Stimulated activated CD4-positive, alpha-beta T cell treated with anti-CD3 and anti-CD28 coated beads, Interleukin-4, amount 100 ng/mL, for 24 hours (primary cell): ENCODE measurements around the gene CACNA1F.

Experiments
- DNase-seq: peaks from one replicate; pipeline ENCODE4 v3.0.0-alpha.2; 2020

CACNA1F gene

DNA sequence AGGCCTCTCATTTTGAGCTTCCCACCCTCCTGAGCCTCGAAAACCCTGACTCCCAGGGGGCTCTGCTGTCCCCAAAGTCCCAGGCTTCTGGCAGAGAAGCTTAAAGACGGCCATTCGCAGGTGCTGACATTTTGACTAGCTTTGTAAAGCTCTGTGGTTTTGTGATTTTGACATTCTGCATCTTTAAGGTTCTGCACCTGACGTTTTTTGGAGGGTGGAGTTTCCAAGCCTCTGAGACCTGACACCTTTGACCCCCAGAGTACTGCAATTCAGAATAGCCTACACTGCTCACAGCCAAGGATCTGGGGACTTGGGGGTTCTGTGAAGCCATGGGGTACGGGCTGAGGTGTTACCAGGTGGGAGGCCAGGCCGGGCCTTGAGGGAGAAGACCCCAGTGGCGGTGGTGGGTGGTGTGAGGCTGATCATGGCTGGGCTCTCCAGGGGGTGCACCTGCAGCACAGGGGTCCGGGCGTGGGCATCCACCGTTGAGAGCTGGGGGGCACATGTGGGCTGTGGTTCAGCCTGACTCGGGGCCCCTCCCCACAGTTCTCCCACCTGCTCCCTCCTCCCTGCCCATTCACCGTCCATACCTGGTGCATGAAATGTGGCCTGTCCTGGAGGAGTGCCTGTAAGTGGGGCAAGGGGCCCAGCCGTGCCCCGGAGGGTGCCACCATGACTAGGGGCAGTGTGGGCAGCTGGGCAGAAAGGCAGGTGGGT lies 24.1 kb upstream of the CACNA1F start:
- DNase-seq, result no peak

DNA sequence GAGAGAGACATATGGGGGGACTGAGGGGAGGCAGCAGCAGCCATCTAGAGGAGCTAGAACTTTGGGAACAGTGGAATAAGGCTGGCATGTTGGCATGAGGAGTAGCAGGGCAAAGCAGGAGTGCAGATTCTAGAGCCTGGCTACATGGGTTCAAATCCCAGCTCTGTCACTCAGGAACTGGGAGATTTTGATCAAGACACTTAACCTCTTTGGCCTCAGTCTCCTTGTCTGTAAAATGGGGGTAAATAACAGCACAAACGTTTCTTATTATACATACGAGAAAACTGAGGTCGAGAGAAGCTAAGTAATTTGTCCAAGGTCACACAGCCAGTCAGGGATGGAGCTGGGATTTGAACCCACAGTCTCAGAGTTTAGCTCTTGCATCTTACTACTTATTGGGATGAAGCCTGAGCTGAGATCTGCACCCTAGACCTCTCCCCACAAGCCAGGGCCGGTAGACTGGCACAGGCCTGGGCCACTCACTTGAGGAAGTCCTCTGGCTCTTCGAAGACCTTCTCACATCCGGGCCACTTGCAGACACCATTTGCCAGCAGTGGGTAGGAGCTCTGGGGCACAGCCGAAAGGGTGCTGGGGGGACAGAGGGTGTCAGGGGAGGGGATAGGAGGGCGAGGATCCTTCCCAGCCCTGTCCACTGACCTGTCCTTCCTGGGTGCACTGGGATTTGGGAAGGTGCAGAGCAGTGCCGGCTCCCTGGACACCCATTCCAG lies 23.3 kb upstream of the CACNA1F start:
- DNase-seq, result no peak

DNA sequence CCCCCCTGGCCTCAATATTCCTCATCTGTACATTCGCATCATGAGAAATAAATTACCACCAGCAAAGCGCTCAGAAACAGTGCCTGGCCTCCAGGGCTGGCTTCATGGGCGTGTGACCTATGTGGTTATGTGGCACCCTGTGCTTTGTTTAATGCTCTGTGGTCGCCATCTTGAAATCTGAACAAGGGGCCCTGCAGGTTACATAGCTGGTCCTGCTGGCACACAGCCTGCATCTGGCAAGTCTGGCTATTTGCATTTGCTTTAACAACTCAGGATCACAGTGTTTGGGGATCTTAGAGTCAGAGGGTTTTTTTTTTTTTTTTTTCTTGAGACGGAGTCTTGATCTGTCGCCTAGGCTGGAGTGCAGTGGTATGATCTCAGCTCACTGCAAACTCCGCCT lies 21.5 kb upstream of the CACNA1F start:
- DNase-seq, result no peak

DNA sequence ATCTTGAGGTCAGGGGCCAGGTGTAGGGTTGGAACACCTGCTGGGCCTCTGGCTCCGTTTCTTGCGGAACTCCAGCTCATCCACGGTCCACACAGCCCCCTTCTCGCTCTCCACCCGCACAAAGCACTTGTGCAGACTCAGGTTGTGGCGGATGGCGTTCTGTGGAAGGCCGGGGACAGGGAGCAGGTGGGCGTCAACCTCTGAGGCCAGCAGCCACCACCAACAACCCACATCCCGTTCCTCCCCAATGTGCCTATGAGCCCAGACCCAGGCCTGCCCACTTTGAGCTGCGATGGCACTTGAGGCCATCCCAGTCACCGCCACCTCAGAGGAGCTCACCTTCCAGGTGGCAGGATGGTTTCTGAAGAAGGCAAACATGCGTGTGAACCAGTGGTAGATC lies 18.2 kb upstream of the CACNA1F start:
- no peak for DNase-seq

DNA sequence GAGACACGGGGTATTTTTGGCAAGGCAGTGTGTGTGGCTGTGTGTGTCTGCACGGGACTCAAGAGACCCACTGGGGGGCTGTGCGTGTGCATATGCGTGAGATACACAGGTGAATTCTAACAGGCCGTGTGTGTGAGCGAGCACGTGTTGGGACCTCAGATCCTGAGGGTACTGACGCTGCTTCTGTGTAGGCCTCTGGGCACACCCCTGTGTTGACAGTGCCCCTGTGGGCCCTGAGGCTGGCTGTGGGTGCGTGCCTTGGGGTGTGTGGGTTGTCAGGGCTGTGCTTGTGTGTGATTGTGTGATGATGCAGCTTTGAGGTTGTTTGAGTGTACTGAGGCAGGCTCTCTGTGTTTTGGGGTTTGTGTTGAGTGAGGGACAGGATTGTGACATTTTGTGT lies 17.4 kb upstream of the CACNA1F start:
- no peak for DNase-seq

DNA sequence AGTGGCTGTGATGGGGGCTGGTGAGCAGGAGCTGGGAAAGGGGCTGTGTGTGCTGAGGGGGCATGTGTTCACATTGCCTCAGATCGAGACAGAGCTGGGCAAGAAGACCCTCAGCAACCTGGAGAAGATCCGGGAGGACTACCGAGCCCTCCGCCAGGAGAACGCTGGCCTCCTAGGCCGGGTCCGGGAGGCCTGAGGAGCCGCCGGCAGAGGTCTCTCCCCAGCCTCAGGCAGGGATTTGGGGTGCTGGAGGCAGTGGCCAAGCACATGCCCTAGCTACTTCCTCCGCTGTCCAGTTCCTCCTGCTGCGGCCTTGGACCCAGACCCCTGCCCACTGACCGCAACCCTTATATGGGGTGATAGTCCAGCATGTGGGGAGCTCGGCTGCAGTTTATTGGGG lies 16.9 kb upstream of the CACNA1F start:
- DNase-seq, result no peak

DNA sequence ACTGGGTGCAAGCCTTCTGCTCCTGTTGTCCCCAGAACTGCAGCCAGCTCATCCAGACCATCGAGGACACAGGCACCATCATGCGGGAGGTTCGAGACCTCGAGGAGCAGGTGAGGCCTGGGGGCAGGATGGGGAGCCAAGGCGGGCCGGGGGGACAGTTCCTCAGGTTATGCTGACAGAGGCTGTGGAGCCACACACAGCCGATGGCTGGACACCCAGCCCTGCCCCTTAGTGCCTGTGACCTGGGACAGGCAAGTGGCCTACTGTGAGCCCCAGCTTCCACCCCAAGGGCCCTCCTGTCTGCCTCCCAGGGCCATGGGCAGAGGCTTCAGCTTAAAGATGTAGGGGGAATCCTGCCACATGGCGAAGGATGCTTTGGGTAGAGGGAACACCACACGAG lies 16.5 kb upstream of the CACNA1F start:
- DNase-seq, result no peak

DNA sequence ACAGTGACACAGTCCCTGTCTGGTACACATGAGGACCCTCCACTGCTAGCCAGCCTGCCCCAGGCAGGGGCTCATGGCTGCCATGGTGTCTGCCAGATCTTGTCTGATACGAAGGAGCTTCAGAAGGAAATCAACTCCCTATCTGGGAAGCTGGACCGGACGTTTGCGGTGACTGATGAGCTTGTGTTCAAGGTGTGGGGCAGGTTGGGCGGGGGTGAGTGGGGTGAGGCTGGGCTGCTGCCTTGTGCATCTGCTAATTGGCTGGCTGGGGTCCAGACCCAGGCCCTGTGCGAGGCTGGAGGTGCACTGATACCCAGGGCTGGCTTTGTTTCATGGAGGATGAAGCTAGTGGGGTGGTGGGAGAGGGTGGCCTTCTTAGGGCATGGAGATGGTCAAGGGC lies 15.9 kb upstream of the CACNA1F start:
- DNase-seq, result no peak

DNA sequence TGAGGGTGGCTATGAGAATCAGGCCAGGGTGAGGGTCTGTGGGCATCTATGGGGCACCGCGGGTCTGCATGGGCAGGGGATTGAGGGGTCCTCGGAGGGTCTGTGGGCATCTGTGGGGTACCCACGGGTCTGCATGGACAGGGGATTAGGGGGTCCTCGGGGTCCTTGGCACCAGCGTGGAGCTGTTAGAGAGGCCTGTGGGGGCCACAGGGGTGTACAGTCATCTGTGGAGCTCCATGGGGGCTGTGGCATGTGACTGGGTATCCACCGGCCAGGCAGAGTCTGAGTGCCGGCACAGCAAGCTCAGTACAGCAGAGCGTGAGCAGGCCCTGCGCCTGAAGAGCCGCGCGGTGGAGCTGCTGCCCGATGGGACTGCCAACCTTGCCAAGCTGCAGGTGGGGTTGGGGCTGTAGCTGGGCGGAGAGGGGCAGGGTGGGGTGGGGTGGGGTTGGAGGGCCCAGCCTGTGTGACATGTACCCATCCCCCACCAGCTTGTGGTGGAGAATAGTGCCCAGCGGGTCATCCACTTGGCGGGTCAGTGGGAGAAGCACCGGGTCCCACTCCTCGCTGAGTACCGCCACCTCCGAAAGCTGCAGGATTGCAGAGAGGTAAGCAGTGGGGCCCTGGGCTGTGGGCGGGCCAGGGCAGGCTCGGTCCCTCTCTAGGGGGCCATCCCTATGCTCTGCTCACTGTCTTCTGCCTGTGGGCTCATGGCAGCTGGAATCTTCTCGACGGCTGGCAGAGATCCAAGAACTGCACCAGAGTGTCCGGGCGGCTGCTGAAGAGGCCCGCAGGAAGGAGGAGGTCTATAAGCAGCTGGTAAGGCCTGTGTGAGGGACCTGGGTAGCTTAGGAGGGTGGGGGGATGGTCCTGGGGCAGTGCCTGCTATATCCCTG lies 15.0 kb upstream of the CACNA1F start:
- DNase-seq, result no peak

DNA sequence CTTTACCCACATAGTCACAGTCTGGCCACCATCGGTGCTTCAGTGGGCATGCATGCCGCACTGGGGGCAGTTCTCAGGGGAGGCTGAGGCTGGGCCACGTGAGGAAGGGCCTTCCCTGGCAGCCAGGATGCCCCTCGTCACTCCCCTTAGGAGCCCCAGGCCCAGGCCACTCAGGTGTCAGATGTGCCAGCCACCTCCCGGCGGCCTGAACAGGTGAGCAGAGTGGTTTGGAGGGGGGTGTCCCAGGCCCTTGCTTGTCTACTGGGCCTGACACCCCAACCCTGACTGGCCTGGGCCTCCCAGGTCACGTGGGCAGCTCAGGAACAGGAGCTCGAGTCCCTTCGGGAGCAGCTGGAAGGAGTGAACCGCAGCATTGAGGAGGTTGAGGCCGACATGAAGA lies 14.2 kb upstream of the CACNA1F start:
- no peak for DNase-seq

DNA sequence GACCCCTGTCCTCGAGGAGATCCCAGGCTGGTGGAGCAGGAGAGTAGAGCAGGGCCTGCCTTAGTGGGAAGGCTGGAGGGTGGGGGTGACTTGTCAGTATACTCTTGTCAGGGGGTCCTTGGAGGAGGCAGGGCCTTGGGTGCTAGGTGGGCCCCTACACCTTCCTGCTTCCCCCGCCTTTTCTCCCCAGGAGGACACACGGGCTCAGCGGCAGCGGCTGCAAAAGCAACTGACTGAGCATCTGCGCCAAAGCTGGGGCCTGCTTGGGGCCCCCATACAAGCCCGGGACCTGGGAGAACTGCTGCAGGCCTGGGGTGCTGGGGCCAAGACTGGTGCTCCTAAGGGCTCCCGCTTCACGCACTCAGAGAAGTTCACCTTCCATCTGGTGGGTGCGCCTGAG lies 13.4 kb upstream of the CACNA1F start:
- no peak for DNase-seq

DNA sequence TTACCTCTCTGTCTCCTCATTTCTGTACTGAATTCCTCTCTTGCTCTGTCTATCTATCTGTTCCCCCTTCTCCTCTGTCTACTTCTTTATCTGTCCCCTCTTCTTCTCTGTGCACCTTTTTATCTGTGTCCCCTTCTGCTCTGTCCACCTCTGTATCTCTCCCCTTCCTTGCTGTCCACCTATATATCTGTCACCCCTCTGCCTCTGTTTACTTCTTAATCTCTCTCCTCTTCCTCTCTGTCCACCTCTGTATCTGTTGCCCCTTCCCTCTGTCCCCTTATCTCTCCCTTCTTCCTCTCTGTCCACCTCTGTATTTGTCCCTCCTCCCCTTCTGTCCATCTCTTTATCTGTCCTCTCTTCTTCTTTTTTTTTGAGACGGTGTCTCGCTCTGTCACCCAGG lies 11.1 kb upstream of the CACNA1F start:
- no peak for DNase-seq

DNA sequence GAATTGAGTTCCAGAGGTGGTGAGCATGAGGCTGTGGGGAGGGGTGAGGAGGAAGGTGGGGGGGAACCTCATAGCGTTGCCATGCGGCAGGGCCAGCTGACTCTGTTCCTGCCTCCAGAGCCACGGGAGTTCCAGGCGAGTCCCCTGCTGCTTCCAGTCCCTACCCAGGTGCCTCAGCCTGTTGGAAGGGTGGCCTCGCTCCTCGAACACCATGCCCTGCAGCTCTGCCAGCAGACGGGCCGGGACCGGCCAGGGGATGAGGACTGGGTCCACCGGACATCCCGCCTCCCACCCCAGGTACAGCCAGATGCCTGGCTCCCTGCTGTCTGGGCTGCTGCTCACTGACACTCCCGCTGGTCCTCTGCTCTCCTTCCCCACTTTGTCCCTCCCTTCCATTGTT lies 10.0 kb upstream of the CACNA1F start:
- no peak for DNase-seq

DNA sequence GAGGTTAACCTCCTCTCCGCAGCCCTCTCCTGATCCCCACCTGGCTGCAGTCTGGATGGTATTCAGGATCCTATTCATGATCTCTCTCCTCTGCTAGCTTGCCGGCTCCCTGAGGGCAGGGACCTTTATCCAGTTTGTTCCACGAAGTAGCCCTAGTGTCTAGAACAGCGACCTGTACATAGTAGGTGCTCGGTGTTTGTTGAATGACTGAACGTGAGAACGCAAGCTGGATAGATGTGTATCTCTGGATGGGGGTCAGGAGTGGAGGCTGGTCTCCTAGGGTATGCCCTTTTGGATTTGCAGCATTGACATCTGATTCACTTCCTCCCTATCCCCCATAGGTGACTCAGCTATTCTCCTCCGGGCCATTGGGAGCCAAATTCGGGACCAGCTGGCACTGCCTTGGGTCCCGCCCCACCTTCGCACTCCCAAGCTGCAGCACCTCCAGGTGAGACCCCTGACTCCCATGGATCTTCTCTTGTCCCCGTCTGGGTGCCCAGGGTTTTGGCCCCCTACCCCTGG lies 9.5 kb upstream of the CACNA1F start:
- no peak for DNase-seq

DNA sequence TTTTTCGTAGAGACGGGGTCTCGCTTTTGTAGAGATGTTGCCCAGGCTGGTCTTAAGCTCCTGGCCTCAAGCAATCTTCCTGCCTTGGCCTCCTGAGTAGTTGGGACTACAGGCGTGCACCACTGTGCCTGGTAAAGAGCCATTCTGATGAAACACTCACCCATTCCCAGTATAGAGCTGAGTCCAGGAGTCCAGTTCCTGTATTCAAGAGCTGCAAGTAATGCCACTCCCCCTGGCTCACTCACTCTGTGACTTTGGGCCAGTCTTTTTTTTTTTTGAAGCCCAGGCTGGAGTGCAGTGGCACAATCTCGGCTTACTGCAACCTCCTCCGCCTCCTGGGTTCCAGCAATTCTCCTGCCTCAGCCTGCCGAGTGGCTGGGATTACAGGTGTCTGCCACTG lies 5.6 kb upstream of the CACNA1F start:
- DNase-seq, result no peak

DNA sequence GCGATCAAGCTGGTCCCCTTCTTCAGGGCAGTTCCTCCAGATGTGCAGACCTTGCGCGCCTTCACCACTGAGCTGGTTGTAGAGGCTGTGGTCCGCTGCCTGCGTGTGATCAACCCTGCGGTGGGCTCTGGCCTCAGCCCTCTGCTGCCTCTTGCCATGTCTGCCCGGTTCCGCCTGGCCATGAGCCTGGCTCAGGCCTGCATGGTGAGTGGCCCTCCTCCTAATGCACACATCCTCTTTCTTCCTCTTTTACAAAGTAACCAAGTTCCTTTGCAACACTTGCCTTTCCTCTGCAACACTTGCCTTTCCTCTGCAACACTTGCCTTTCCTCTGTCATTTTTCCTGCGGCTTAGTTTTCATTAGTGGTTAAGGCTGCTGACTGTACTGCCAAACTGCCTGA lies 3.9 kb upstream of the CACNA1F start:
- DNase-seq, result no peak

DNA sequence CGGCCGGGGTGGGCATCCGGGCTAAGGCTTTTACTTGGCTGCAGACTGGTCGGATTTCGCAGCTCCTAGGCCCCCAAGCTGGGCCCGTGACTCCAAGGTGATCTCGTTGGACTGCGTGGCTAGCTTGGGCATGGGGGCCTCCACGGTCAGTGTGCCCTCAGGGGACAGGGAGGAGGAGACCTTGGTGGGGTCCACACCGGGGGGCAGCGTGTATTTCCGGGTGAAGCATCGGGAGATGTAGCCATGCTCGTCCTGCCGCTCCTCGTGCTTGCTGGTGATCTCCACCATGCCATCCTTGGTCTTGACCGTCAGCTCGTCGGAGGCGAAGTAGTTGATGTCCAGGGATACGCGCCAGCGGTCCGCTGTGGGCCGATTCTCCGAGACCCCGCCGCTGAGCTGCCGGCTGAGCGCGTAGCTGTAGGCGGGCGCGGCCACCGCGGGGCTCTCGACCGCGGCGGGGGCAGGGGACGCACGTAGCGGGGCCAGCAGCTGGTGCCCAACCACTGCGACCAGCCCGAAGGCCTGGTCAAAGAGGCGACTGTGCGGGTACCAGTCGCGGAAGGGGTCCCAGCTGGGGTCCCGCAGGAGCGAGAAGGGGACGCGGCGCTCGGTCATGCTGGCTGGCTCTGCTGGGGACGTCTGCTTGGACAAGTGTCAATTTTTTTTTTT lies 881 bp upstream of the CACNA1F start:
- no peak for DNase-seq

DNA sequence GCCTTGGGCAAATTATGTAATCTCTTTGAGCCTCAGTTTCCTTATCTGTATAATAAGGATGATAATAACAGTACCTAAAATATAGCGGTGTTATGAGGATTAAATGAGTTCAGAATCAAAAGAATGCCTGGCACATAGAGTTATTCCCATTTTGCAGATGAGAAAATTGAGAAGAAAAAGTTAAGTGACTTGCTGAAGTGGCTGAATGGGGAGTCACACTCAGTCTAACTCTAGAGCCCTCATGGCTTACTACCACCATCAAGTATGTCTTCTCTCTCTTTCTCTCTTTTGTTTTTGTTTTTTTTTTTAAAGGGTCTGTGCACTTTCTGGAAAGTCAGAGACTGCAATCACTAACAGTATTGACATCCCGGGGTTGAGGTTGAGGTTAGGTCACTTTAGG lies 615 bp downstream of the CACNA1F start:
- no peak for DNase-seq

DNA sequence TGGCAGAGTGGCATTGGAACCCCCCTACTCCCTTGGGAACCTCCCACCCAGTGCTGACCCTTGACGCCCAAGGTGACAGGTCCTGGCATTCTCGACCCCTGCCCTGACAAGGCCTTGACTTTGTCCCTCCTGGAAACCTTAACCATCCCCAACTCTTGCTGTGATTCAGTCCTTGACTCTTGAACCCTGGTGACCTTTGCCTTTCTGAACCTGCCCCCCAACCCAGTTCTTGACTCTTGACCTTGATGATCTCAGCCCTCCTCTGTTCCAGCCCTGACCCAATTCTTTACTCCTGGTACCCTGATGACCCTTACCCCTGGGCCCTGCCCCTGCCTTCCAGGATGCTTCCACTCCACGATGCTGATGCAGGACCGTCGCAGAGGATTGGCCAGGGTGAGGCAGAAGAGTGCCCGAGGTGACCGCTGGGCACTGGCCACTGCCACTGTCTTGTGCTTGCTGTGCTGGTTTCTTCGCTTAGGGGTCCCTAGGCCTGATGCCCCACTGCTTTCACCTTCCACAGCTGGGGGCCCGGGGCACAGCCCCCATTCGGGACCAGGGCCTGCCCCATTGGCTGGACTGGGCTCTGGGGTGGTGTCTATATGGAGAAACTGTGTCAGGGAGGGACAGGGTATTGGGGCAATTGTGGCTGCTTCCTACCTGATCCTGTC lies 1.7 kb downstream of the CACNA1F start:
- DNase-seq, result no peak

DNA sequence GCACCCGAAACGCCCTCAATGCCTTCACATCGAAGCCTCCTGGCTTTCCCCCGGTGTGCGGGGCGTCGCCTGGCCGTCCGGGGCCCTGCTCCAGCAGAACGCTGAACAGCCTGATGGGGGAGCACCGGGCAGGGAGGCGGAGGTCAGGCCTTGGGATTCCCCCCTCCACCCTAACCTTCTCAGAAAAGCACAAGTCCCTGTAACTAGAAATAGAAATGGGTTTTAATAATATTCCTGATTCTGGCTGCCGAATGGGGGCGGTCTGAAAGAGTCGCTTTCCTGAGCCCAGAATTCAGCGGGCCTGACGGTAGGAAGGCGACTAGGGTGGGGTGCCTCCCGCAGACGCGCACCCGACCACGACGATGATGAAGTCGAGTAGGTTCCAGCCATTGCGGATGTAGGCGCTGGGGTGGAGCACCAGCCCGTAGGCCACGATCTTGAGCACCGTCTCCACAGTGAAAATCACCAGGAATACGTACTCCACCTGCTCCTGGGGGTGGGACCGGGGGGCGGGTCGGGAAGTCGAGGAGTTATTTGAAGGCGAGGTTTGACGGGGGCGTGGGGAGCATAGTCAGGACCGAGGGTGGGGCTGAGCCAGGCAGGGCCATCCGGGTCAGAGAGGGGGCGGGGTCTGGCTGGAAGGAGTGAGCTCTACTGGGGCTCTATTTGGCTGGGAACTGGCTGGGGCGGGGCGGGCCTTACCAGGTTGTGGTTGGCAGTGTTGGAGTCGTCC lies 2.5 kb downstream of the CACNA1F start:
- peak; percentile 57 for DNase-seq

DNA sequence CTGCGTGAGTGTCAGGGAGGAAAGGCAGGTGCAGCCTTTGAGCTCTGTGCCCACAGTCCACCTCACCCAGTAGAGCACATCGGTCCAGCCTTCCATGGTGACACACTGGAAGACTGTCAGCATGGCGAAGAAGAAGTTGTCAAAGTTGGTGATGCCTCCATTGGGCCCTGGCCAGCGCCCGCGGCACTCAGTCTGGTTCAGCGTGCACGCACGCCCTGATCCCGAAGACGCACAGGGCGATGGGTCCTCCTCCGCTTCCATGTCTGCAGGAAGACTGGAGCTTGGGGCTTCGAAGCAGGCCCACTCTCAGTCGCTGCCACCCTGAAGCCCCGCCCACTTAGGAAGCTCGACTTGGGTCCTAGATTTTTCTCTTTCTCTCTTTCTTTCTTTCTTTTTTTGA lies 5.0 kb downstream of the CACNA1F start:
- no peak for DNase-seq

DNA sequence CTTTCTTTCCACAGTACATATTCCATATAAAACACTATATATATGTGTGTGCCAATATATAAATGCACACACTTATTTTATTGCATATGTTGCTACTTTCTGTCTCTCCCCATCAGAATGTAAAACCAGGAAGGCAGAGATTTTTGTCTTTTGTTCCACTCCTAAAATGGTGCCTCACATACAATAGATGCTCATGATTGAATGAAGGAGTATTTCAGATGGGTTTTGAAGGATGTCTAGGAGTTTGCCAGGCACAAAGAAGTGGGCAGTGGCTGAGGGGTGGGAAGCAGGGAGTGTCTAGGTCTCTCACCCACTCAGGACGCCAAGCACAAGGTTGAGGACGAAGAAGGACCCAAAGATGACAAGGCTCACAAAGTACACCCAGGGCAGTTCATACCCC lies 5.4 kb downstream of the CACNA1F start:
- DNase-seq, result no peak
